ENCODE measurements around the gene AGXT. TPM values are rescaled to one million over a fixed set of nuclear protein-coding genes. Genes with fewer than 3 reads are reported as not detected.

The AGXT gene
- polyA plus RNA-seq, 1 donor (not counting 4 experiments of a cell fraction or from before 2014, with no cell fraction given) = not detected

- no peaks in the 10 kb centered on the region for H3K4me1 ChIP-seq (ENCODE audit: control insufficient read depth, extremely low read depth, insufficient read depth, low read length)
- peaks cover 3% of the 10 kb centered on the region for H3K27me3 ChIP-seq (ENCODE audit: control insufficient read depth, extremely low read depth, insufficient read depth, low read length)
- H2AFZ ChIP-seq (ENCODE audit: control insufficient read depth, low read length) = no peak overlapping the region
- no peak for TF ChIP-seq CTCF (optimal IDR thresholded peaks at IDR 0.05 in 1 of 3, IDR thresholded peaks at IDR 0.05 in 1 of 3, conservative IDR thresholded peaks at IDR 0.05 in 1 of 3; ENCODE audit: extremely low read depth in 1 of 3, insufficient read depth in 2 of 3, low read length in 3 of 3)
- no peak for TF ChIP-seq EZH2 (IDR thresholded peaks at IDR 0.05; ENCODE audit: low read length)
- no peaks in the 10 kb centered on the region for H3K9me1 ChIP-seq (ENCODE audit: control insufficient read depth, extremely low read depth, insufficient read depth, low read length)
- H3K9ac ChIP-seq (ENCODE audit: control insufficient read depth, extremely low read depth, insufficient read depth, low read length) = no peak overlapping the region
- no peaks in the 10 kb centered on the region for H3K79me2 ChIP-seq (ENCODE audit: control insufficient read depth, insufficient read depth, low read length)
- dilution Hi-C loops (cut with MboI; ENCODE audit: extremely low pct_ligation_motif_present, low sequenced_read_pairs) = no loop called here
- no peak for FAIRE-seq
- DNase-seq (ENCODE audit: low read depth, low spot score) = no peak
- H3K4me3 ChIP-seq (ENCODE audit: control insufficient read depth in 2 of 3, extremely low read depth in 1 of 3, insufficient read depth in 2 of 3, low read depth in 1 of 3, low read length in 3 of 3) = no peak overlapping the region
- H3K36me3 ChIP-seq (ENCODE audit: control insufficient read depth in 2 of 2, extremely low read depth in 1 of 2, insufficient read depth in 2 of 2, low read length in 2 of 2) = no peaks in the 10 kb centered on the region
- H4K20me1 ChIP-seq (ENCODE audit: control insufficient read depth, extremely low read depth, insufficient read depth, low read length) = no peaks in the 10 kb centered on the region
- no peak overlapping the region for H3K4me2 ChIP-seq (ENCODE audit: control insufficient read depth, extremely low read depth, insufficient read depth, low read depth, low read length)
- no peak overlapping the region for H3K27ac ChIP-seq (ENCODE audit: control insufficient read depth, insufficient read depth, low read length)
- H3K9me3 ChIP-seq (ENCODE audit: control insufficient read depth, low read depth, low read length) = no peaks in the 10 kb centered on the region
Measured at GRCh38 chr2:240875228-240876034, 6.8 kb downstream of the AGXT start.

- Histone ChIP-seq H3K4me2 (ENCODE audit: control insufficient read depth, extremely low read depth, insufficient read depth, low read depth, low read length) (no peak overlapping the region), H3K36me3 (ENCODE audit: control insufficient read depth in 2 of 2, extremely low read depth in 1 of 2, insufficient read depth in 2 of 2, low read length in 2 of 2) (no peaks in the 10 kb centered on the region), H3K27ac (ENCODE audit: control insufficient read depth, insufficient read depth, low read length) (no peak overlapping the region), H3K9ac (ENCODE audit: control insufficient read depth, extremely low read depth, insufficient read depth, low read length) (no peak overlapping the region), H2AFZ (ENCODE audit: control insufficient read depth, low read length) (no peak overlapping the region), H3K4me1 (ENCODE audit: control insufficient read depth, extremely low read depth, insufficient read depth, low read length) (no peaks in the 10 kb centered on the region), H4K20me1 (ENCODE audit: control insufficient read depth, extremely low read depth, insufficient read depth, low read length) (no peaks in the 10 kb centered on the region), H3K4me3 (ENCODE audit: control insufficient read depth in 2 of 3, extremely low read depth in 1 of 3, insufficient read depth in 2 of 3, low read depth in 1 of 3, low read length in 3 of 3) (no peak overlapping the region), H3K9me3 (ENCODE audit: control insufficient read depth, low read depth, low read length) (no peaks in the 10 kb centered on the region), H3K27me3 (ENCODE audit: control insufficient read depth, extremely low read depth, insufficient read depth, low read length) (peaks cover 3% of the 10 kb centered on the region), H3K79me2 (ENCODE audit: control insufficient read depth, insufficient read depth, low read length) (no peaks in the 10 kb centered on the region), H3K9me1 (ENCODE audit: control insufficient read depth, extremely low read depth, insufficient read depth, low read length) (no peaks in the 10 kb centered on the region)
- no peak for DNase-seq (ENCODE audit: low read depth, low spot score)
- dilution Hi-C loops (cut with MboI; ENCODE audit: extremely low pct_ligation_motif_present, low sequenced_read_pairs) = no loop called here
- no peak for FAIRE-seq
- TF ChIP-seq EZH2 (IDR thresholded peaks at IDR 0.05; ENCODE audit: low read length) (no peak), CTCF (optimal IDR thresholded peaks at IDR 0.05 in 1 of 3, IDR thresholded peaks at IDR 0.05 in 1 of 3, conservative IDR thresholded peaks at IDR 0.05 in 1 of 3; ENCODE audit: extremely low read depth in 1 of 3, insufficient read depth in 2 of 3, low read length in 3 of 3) (no peak)
Measured at GRCh38 chr2:240876035-240876474, 7.4 kb downstream of the AGXT start.
